HEK293T (cell line): Measurements from ENCODE around the gene NEU1.

Experiments
- CTCF ChIA-PET: fragments of 350-600 bp; formaldehyde crosslinking; extraction: SDS; loops from one replicate; lab custom pipeline; 2021; ENCODE audit warnings: antibody characterized with exemption, inconsistent platforms; lab: Yijun Ruan, JAX
- POLR2A ChIA-PET: fragments of 350-600 bp; formaldehyde crosslinking; extraction: SDS; loops from one replicate; lab custom pipeline; 2020; ENCODE audit warnings: antibody characterized with exemption, inconsistent platforms; lab: Yijun Ruan, JAX
- DNase-seq: peaks from one replicate; pipeline ENCODE4 v3.0.0; 2012; ENCODE audit warnings: mixed read lengths; ENCODE audit errors: extremely low spot score
- ARNT ChIP-seq: fragments of 450-650 bp; IDR thresholded peaks from 2 replicates; pipeline ENCODE4 v1.6.1; 2017; ENCODE audit warnings: mild to moderate bottlenecking
- BHLHE40 ChIP-seq: fragments of 450-650 bp; IDR thresholded peaks from 2 replicates; pipeline ENCODE4 v1.6.1; 2016; ENCODE audit warnings: mild to moderate bottlenecking, moderate library complexity, borderline replicate concordance
- CTBP1 ChIP-seq: fragments of 450-650 bp; IDR thresholded peaks from 2 replicates; pipeline ENCODE4 v1.6.1; 2016; ENCODE audit warnings: borderline replicate concordance
- ELF4 ChIP-seq: fragments of 450-650 bp; IDR thresholded peaks from 2 replicates; pipeline ENCODE4 v1.6.1; 2017; ENCODE audit warnings: antibody characterized with exemption
- FOXA1 ChIP-seq: fragments of 450-650 bp; IDR thresholded peaks from 2 replicates; pipeline ENCODE4 v1.6.1; 2016; ENCODE audit warnings: mild to moderate bottlenecking
- FOXK2 ChIP-seq: fragments of 450-650 bp; IDR thresholded peaks from 2 replicates; pipeline ENCODE4 v1.6.1; 2016; ENCODE audit warnings: mild to moderate bottlenecking
- FOXM1 ChIP-seq: fragments of 450-650 bp; IDR thresholded peaks from 2 replicates; pipeline ENCODE4 v1.6.1; 2017; ENCODE audit warnings: mild to moderate bottlenecking, borderline replicate concordance
- HDGF ChIP-seq: fragments of 450-650 bp; IDR thresholded peaks from 2 replicates; pipeline ENCODE4 v1.6.1; 2017; ENCODE audit warnings: antibody characterized with exemption, borderline replicate concordance
- L3MBTL2 ChIP-seq: fragments of 450-650 bp; conservative IDR thresholded peaks from 2 replicates; pipeline ENCODE4 v1.6.1; 2016; ENCODE audit warnings: mild to moderate bottlenecking
- LEF1 ChIP-seq: fragments of 450-650 bp; IDR thresholded peaks from 2 replicates; pipeline ENCODE4 v1.6.1; 2017; ENCODE audit warnings: mild to moderate bottlenecking, borderline replicate concordance
- NFRKB ChIP-seq: fragments of 450-650 bp; IDR thresholded peaks from 2 replicates; pipeline ENCODE4 v1.6.1; 2016; ENCODE audit warnings: mild to moderate bottlenecking, moderate library complexity
- PKNOX1 ChIP-seq: fragments of 450-650 bp; IDR thresholded peaks from 2 replicates; pipeline ENCODE4 v1.6.1; 2016
- SP1 ChIP-seq: fragments of 450-650 bp; IDR thresholded peaks from 2 replicates; pipeline ENCODE4 v1.6.1; 2017
- SUZ12 ChIP-seq: fragments of 450-650 bp; IDR thresholded peaks from 2 replicates; pipeline ENCODE4 v1.6.1; 2016; ENCODE audit warnings: mild to moderate bottlenecking
- TARDBP ChIP-seq: fragments of 450-650 bp; IDR thresholded peaks from 2 replicates; pipeline ENCODE4 v1.6.1; 2016
- ZNF384 ChIP-seq: fragments of 450-650 bp; IDR thresholded peaks from 2 replicates; pipeline ENCODE4 v1.6.1; 2016

NEU1 gene

GRCh38 chr6:31831350-31832215, 31.0 kb downstream of the NEU1 start:
- no peak for DNase-seq
- POLR2A ChIA-PET: interaction anchor here (0.9 to 7.2 kb wide), 12 partner anchors 12 to 1140 kb away, joined by 3 to 65 read pairs (median 8); partner anchors contain the start of genes BAG6, DDAH2, HSPA1A and HSPA1L
- CTCF ChIA-PET: interaction anchor here (0.6 to 2.0 kb wide), 6 partner anchors 12 to 145 kb away, joined by 3 to 7 read pairs (median 4); partner anchors contain the start of gene VARS1
- TF ChIP-seq SP1 (no peak), PKNOX1 (peak; percentile 36; the same call in 1 of the 2 replicates), FOXK2 (no peak), ZNF384 (peak; percentile 85)

- TF ChIP-seq ELF4 (no peak), FOXK2 (no peak), FOXA1 (no peak), SUZ12 (no peak), PKNOX1 (no peak), LEF1 (no peak), SP1 (no peak), CTBP1 (no peak), ARNT (no peak), ZNF384 (no peak), TARDBP (no peak), BHLHE40 (no peak), NFRKB (no peak), FOXM1 (no peak), HDGF (no peak), L3MBTL2 (no peak)
- DNase-seq: no peak
- ChIA-PET POLR2A (interaction anchor here (1.0 to 7.2 kb wide), 11 partner anchors 11 to 283 kb away, joined by 3 to 65 read pairs (median 10); partner anchors contain the start of genes BAG6, DDAH2, HSPA1A and HSPA1L), CTCF (interaction anchor here (0.7 to 2.0 kb wide), 9 partner anchors 12 to 144 kb away, joined by 3 to 7 read pairs (median 4); partner anchors contain the start of genes LSM2 and VARS1)
These were observed 31.7 kb downstream of the NEU1 start for GRCh38 chr6:31830886-31831335.

- ChIA-PET CTCF (interaction anchor here (0.6 to 2.0 kb wide), 10 partner anchors 10 to 306 kb away, joined by 3 to 7 read pairs (median 4); partner anchors contain the start of genes ABHD16A, LSM2 and VARS1), POLR2A (interaction anchor here (0.7 to 7.2 kb wide), 11 partner anchors 10 to 177 kb away, joined by 3 to 65 read pairs (median 10); partner anchors contain the start of genes BAG6, DDAH2, HSPA1A and HSPA1L)
- DNase-seq: no peak
- TF ChIP-seq ARNT (no peak), ZNF384 (peak; percentile 99)
These were observed 32.9 kb downstream of the NEU1 start for GRCh38 chr6:31829633-31830283.

GRCh38 chr6:31827286-31828079, 35.1 kb downstream of the NEU1 start, which contains the start of gene HSPA1B:
Gene HSPA1B (plus strand): TSS chr6:31827738. CDS start chr6:31827951, 213 bp downstream.
- DNase-seq: peak; percentile 89
- TF ChIP-seq PKNOX1 (peak; percentile 99), FOXM1 (no peak), SUZ12 (no peak), ELF4 (peak; percentile 91), HDGF (peak; percentile 86; the same call in 1 of the 2 replicates), TARDBP (no peak), FOXK2 (no peak), L3MBTL2 (no peak), FOXA1 (no peak), CTBP1 (no peak), ARNT (no peak), ZNF384 (no peak), LEF1 (no peak), SP1 (no peak)
- POLR2A ChIA-PET: interaction anchor here (0.6 to 2.4 kb wide), 47 partner anchors 9 to 1442 kb away, joined by 3 to 104 read pairs (median 4); partner anchors contain the start of genes ABHD16A, BAG6, CLIC1 and DDX39B
- CTCF ChIA-PET: interaction anchor here (1.3 kb wide), 2 partner anchors 21 to 97 kb away, joined by 4 to 5 read pairs; partner anchors contain the start of gene LSM2

- TF ChIP-seq HDGF: no peak
- no peak for TF ChIP-seq CTBP1
- TF ChIP-seq SUZ12: no peak
- TF ChIP-seq FOXA1: no peak
- no peak for TF ChIP-seq FOXM1
- no peak for TF ChIP-seq PKNOX1
- TF ChIP-seq L3MBTL2: no peak
- TF ChIP-seq ELF4: no peak
- TF ChIP-seq NFRKB: no peak
- no peak for TF ChIP-seq ARNT
- no peak for TF ChIP-seq FOXK2
- no peak for TF ChIP-seq SP1
- TF ChIP-seq ZNF384: no peak
- no peak for TF ChIP-seq TARDBP
- no peak for TF ChIP-seq BHLHE40
- TF ChIP-seq LEF1: no peak
- DNase-seq: no peak
- ChIA-PET POLR2A (interaction anchor here (0.6 to 2.4 kb wide), 49 partner anchors 8 to 1443 kb away, joined by 3 to 104 read pairs (median 5); partner anchors contain the start of genes ABHD16A, BAG6, CLIC1 and DDX39B), CTCF (interaction anchor here (0.5 to 1.3 kb wide), 3 partner anchors 10 to 97 kb away, joined by 3 to 5 read pairs (median 4); partner anchors contain the start of gene LSM2)
These were observed 35.8 kb downstream of the NEU1 start for GRCh38 chr6:31826793-31827285.
